PC-9 (cell line): ENCODE results near the gene NHSL1. TPM values are rescaled to one million over a fixed set of nuclear protein-coding genes. Genes with fewer than 3 reads are reported as not detected.
A peak's percentile ranks its signal among the peaks of the same experiment; 100 is the strongest.

ENCODE experiments used
- BruUV-seq: library from RNA; stranded (reverse); fragments of 400-500 nt; replicated peaks from 2 replicates; lab custom pipeline; 2021; lab: Mats Ljungman, UMichigan
- CTCF ChIA-PET: fragments of 300-600 bp; sonication (Branson Sonifier 250); formaldehyde crosslinking; loops from one replicate; lab custom pipeline; 2022; ENCODE audit warnings: antibody characterized with exemption; lab: Charles Lee
- POLR2A ChIA-PET: fragments of 300-600 bp; sonication (Branson Sonifier 250); formaldehyde crosslinking; loops from one replicate; lab custom pipeline; 2022; ENCODE audit warnings: antibody characterized with exemption; ENCODE audit not compliant: unreplicated experiment; lab: Charles Lee
- DNase-seq, 2 experiments: peaks; one replicate each; pipeline versions ENCODE4 v3.0.0 to v3.0.0-alpha.2; 2015 to 2022; ENCODE audit warnings: mixed read lengths in 1 of 2
- H2AFZ ChIP-seq: fragments of 200-600 bp; sonication (generic); 2 replicates; pipeline ENCODE4 v1.8.1; 2017; ENCODE audit warnings: antibody characterized with exemption
- H3F3A ChIP-seq: fragments of 200-600 bp; sonication (generic); 2 replicates; pipeline ENCODE4 v1.8.1; 2017; ENCODE audit warnings: antibody characterized with exemption, mild to moderate bottlenecking, low read depth; ENCODE audit not compliant: insufficient read depth
- H3K27ac ChIP-seq: fragments of 200-600 bp; sonication (generic); 2 replicates; pipeline ENCODE4 v1.6.1; 2016; ENCODE audit warnings: mixed run types
- H3K27me3 ChIP-seq: fragments of 200-600 bp; sonication (generic); 2 replicates; pipeline ENCODE4 v1.6.1; 2016; ENCODE audit warnings: low read depth, mixed run types; ENCODE audit not compliant: insufficient read depth
- H3K36me3 ChIP-seq: fragments of 200-600 bp; sonication (generic); 2 replicates; pipeline ENCODE4 v1.6.1; 2016; ENCODE audit warnings: low read depth, mixed run types
- H3K4me1 ChIP-seq: fragments of 200-600 bp; sonication (generic); replicated peaks from 2 replicates; pipeline ENCODE4 v1.6.1; 2016; ENCODE audit warnings: mixed run types; ENCODE audit not compliant: insufficient read depth
- H3K4me2 ChIP-seq: fragments of 200-600 bp; sonication (generic); 2 replicates; pipeline ENCODE4 v1.6.1; 2017; ENCODE audit warnings: mixed run types
- H3K4me3 ChIP-seq: fragments of 200-600 bp; sonication (generic); 2 replicates; pipeline ENCODE4 v1.6.1; 2016; ENCODE audit warnings: mixed run types
- H3K79me2 ChIP-seq: fragments of 200-600 bp; sonication (generic); 2 replicates; pipeline ENCODE4 v1.6.1; 2017; ENCODE audit warnings: low read depth, mixed run types
- H3K9me2 ChIP-seq: fragments of 200-600 bp; sonication (generic); 2 replicates; pipeline ENCODE4 v1.8.1; 2017; ENCODE audit warnings: mild to moderate bottlenecking; ENCODE audit not compliant: insufficient read depth
- H3K9me3 ChIP-seq: fragments of 200-600 bp; sonication (generic); 2 replicates; pipeline ENCODE4 v1.8.1; 2016; ENCODE audit warnings: low read depth; ENCODE audit not compliant: insufficient read depth
- H4K20me1 ChIP-seq: fragments of 200-600 bp; sonication (generic); 2 replicates; pipeline ENCODE4 v1.8.1; 2017; ENCODE audit not compliant: insufficient read depth
- EZH2 ChIP-seq: fragments of 200-600 bp; sonication (generic); IDR thresholded peaks from 2 replicates; pipeline ENCODE4 v1.8.0; 2017; ENCODE audit warnings: antibody characterized with exemption, low read depth
- intact Hi-C: fragments of 100-400 bp; cut with micrococcal nuclease; formaldehyde crosslinking; loops from one replicate; pipeline ENCODE4 v1.10.0; 2022; ENCODE audit not compliant: unreplicated experiment
- total RNA-seq: library from RNA; stranded (reverse); gene quantifications from 2 replicates; pipeline ENCODE4 v1.2.3, GENCODE V29; 2021
- TF ChIP-seq, protein P1 (sequence below): fragments of 200-600 bp; sonication (generic); conservative IDR thresholded peaks from 2 replicates; pipeline ENCODE4 v1.6.1; 2017; ENCODE audit warnings: mixed run types, antibody characterized with exemption, mild to moderate bottlenecking, moderate library complexity

Gene NHSL1
- total RNA-seq, 1 experiment from 2014 or later = 17.5 TPM

DNA sequence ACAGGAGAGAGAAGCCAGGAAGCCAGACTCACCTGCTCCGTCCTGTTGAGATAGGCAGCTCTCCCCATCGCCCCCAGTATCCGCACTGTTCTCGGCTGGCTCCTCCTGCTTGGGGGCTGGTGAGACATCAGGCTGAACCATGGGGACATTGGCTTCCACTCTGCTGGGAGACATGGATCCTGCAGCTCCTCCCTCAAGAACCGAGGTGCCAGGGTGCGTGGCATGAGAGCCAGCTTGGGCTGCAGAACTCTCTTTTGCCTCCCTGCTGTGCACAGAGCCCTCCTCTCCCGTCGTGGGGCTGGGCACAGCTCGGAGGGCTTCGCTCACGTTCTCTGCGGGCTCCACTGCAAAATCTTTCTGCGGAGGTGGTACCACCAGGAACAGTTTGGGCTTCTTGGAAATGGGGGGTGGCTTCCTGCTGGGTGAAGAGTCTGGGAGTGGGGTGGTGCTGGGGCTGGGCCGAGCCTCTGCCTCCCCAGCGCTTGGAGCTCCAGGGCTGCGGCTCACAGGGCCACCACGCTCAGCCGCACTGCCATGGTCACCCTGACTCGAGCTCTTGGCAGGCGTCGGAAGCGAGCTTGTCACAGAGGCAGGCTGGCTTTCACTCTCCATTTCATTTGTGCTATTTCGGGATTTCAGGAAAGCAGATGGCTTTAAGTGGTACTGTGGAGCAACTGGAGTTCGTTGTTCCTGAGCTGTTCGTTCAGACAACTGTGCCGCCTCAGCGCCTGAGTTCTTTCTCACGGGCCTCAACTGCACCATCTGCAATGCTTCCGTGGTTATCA is 68.7 kb downstream of the NHSL1 start:
- Histone ChIP-seq H3K4me2 (no peak overlapping the region), H4K20me1 (no peaks in the 10 kb centered on the region; the same call in 1 of the 2 replicates), H3K27me3 (no peaks in the 10 kb centered on the region), H3K9me3 (no peaks in the 10 kb centered on the region), H3F3A (no peaks in the 10 kb centered on the region), H3K9me2 (no peaks in the 10 kb centered on the region), H3K79me2 (no peaks in the 10 kb centered on the region), H3K4me1 (no peaks in the 10 kb centered on the region), H3K27ac (no peak overlapping the region), H2AFZ (no peak overlapping the region), H3K4me3 (no peak overlapping the region), H3K36me3 (no peaks in the 10 kb centered on the region)
- intact Hi-C loops = no loop called here
- ChIA-PET POLR2A (no interaction called here), CTCF (interaction anchor here (0.5 to 1.5 kb wide), 2 partner anchors 20 to 106 kb away, joined by 6 to 10 read pairs; no protein-coding TSS in a partner anchor)
- no TSS peak for BruUV-seq
- no peak for DNase-seq
- no peak for TF ChIP-seq EZH2
- TF ChIP-seq, protein P1, sequence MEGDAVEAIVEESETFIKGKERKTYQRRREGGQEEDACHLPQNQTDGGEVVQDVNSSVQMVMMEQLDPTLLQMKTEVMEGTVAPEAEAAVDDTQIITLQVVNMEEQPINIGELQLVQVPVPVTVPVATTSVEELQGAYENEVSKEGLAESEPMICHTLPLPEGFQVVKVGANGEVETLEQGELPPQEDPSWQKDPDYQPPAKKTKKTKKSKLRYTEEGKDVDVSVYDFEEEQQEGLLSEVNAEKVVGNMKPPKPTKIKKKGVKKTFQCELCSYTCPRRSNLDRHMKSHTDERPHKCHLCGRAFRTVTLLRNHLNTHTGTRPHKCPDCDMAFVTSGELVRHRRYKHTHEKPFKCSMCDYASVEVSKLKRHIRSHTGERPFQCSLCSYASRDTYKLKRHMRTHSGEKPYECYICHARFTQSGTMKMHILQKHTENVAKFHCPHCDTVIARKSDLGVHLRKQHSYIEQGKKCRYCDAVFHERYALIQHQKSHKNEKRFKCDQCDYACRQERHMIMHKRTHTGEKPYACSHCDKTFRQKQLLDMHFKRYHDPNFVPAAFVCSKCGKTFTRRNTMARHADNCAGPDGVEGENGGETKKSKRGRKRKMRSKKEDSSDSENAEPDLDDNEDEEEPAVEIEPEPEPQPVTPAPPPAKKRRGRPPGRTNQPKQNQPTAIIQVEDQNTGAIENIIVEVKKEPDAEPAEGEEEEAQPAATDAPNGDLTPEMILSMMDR = no peak

GRCh38 chr6:138429761-138430160 is 69.5 kb downstream of the NHSL1 start:
- Histone ChIP-seq H3K4me3 (no peak overlapping the region), H3F3A (no peaks in the 10 kb centered on the region), H3K9me3 (no peaks in the 10 kb centered on the region), H3K9me2 (no peaks in the 10 kb centered on the region), H3K36me3 (no peaks in the 10 kb centered on the region), H3K27me3 (no peaks in the 10 kb centered on the region), H2AFZ (no peak overlapping the region), H3K4me2 (no peak overlapping the region), H3K4me1 (no peaks in the 10 kb centered on the region), H3K27ac (no peak overlapping the region), H4K20me1 (no peaks in the 10 kb centered on the region; the same call in 1 of the 2 replicates), H3K79me2 (no peaks in the 10 kb centered on the region)
- intact Hi-C loops = loop anchor here (1.0 to 2.0 kb wide), 3 partner anchors 79 to 313 kb away; no protein-coding TSS in a partner anchor
- DNase-seq = no peak
- POLR2A ChIA-PET = no interaction called here
- CTCF ChIA-PET = interaction anchor here (0.7 to 1.5 kb wide), 2 partner anchors 107 to 122 kb away, joined by 4 to 10 read pairs; no protein-coding TSS in a partner anchor
- BruUV-seq = no TSS peak
- TF ChIP-seq, protein P1 = no peak
- TF ChIP-seq EZH2 = no peak

DNA sequence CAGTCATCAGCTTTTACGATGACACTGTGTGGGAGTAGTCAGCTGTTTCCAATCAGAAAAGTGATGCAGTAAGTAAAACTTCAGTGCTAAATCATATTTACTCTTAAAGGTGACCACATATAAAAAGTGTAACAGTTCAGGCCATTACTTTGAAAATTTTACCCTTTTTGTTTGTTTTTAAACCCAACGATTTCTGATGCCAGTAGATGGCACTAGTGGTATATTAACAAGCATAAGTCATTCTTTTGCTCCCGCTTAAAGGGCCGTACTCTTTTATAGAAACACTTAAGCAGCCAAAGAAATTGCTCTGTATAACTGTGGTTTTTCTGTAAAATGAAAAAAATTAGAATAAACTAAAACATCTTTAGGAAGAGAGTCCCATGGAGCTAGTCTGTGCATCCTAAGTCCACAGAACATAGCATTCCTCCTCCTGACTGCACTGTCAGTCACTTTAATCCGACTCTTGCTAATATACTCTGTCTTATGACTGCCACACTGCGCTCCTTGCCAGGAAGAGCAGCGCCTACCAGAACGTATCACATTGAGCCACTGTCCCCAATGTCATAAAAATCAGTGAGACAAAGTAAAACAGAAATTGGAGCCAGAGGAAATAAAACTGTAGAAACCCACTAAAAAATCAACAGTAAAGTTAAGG is 70.2 kb downstream of the NHSL1 start:
- Histone ChIP-seq H4K20me1 (no peaks in the 10 kb centered on the region; the same call in 1 of the 2 replicates), H3K9me2 (no peaks in the 10 kb centered on the region), H3K9me3 (no peaks in the 10 kb centered on the region), H3K36me3 (no peaks in the 10 kb centered on the region), H3K4me2 (no peak overlapping the region), H3K27ac (no peak overlapping the region), H3K79me2 (no peaks in the 10 kb centered on the region), H3F3A (no peaks in the 10 kb centered on the region), H2AFZ (no peak overlapping the region), H3K27me3 (no peaks in the 10 kb centered on the region), H3K4me3 (no peak overlapping the region), H3K4me1 (no peaks in the 10 kb centered on the region)
- TF ChIP-seq EZH2 = no peak
- TF ChIP-seq, protein P1 = peak; percentile 89
- intact Hi-C loops = loop anchor here (1.0 to 2.0 kb wide), 3 partner anchors 80 to 312 kb away; no protein-coding TSS in a partner anchor
- ChIA-PET CTCF (interaction anchor here (0.7 to 1.5 kb wide), 2 partner anchors 107 to 122 kb away, joined by 4 to 10 read pairs; no protein-coding TSS in a partner anchor), POLR2A (no interaction called here)
- peak in 1 of 2 experiments; percentile 55 for DNase-seq
- BruUV-seq = no TSS peak
